IMR-90 (cell line): Measurements from ENCODE around the gene FGF3. TPM values are rescaled to one million over a fixed set of nuclear protein-coding genes. Genes with fewer than 3 reads are reported as not detected.

Experiments used
- ATAC-seq: fragments of 200-7000 bp; cut with Tn5 transposase; 2 replicates; pipeline ENCODE4 v1.9.1; 2020; ENCODE audit warnings: low read depth, mild to moderate bottlenecking, moderate library complexity
- BruUV-seq: library from RNA; stranded (reverse); fragments of 400-500 nt; replicated peaks from 2 replicates; lab custom pipeline; 2021; lab: Mats Ljungman, UMichigan
- CTCF ChIA-PET: fragments of 300-600 bp; formaldehyde crosslinking; extraction: SDS; loops from one replicate; lab custom pipeline; 2021; ENCODE audit warnings: antibody characterized with exemption; lab: Yijun Ruan, JAX
- POLR2A ChIA-PET: fragments of 300-600 bp; sonication (Branson Sonifier 250); formaldehyde crosslinking; loops from one replicate; lab custom pipeline; 2022; ENCODE audit warnings: antibody characterized with exemption; ENCODE audit not compliant: unreplicated experiment; lab: Charles Lee
- DNase-seq: peaks from one replicate; pipeline ENCODE4 v3.0.0; 2013
- H2AFZ ChIP-seq: replicated peaks from 2 replicates; pipeline ENCODE3; 2013; ENCODE audit warnings: low read length, mild to moderate bottlenecking; ENCODE audit not compliant: poor library complexity
- H2AK5ac ChIP-seq: 2 replicates; pipeline ENCODE4 v1.6.1; 2013; ENCODE audit warnings: low read depth, low read length, inconsistent platforms
- H2AK9ac ChIP-seq: replicated peaks from 2 replicates; pipeline ENCODE3; 2013; ENCODE audit warnings: mild to moderate bottlenecking, low read depth, low read length, moderate library complexity; ENCODE audit not compliant: poor library complexity
- H2BK120ac ChIP-seq: 2 replicates; pipeline ENCODE4 v1.6.1; 2013; ENCODE audit warnings: low read depth, low read length, inconsistent platforms
- H2BK15ac ChIP-seq: 3 replicates; pipeline ENCODE4 v1.6.1; 2013; ENCODE audit warnings: low read depth, low read length, inconsistent platforms
- H2BK20ac ChIP-seq: 2 replicates; pipeline ENCODE4 v1.6.1; 2013; ENCODE audit warnings: low read depth, mild to moderate bottlenecking, inconsistent platforms, low read length, moderate library complexity
- H2BK5ac ChIP-seq: 2 replicates; pipeline ENCODE4 v1.6.1; 2013; ENCODE audit warnings: mild to moderate bottlenecking, low read depth, low read length, inconsistent platforms; ENCODE audit not compliant: poor library complexity, severe bottlenecking
- H3K14ac ChIP-seq: replicated peaks from 2 replicates; pipeline ENCODE4 v1.6.1; 2013; ENCODE audit warnings: low read depth, low read length, inconsistent platforms
- H3K18ac ChIP-seq: 2 replicates; pipeline ENCODE4 v1.6.1; 2013; ENCODE audit warnings: low read depth, low read length, control low read depth
- H3K23ac ChIP-seq: 2 replicates; pipeline ENCODE4 v1.6.1; 2013; ENCODE audit warnings: low read depth, low read length, inconsistent platforms
- H3K27ac ChIP-seq: 2 replicates; pipeline ENCODE4 v1.5.1; 2013; ENCODE audit warnings: mild to moderate bottlenecking, control low read depth, low read length; ENCODE audit not compliant: insufficient read depth
- H3K27me3 ChIP-seq: 2 replicates; pipeline ENCODE4 v1.6.1; 2013; ENCODE audit warnings: low read length; ENCODE audit not compliant: control insufficient read depth, insufficient read depth
- H3K36me3 ChIP-seq: 2 replicates; pipeline ENCODE4 v1.6.1; 2013; ENCODE audit warnings: low read length, mixed read lengths; ENCODE audit not compliant: control insufficient read depth, insufficient read depth
- H3K4ac ChIP-seq: 2 replicates; pipeline ENCODE4 v1.6.1; 2013; ENCODE audit warnings: low read depth, low read length, inconsistent platforms
- H3K4me1 ChIP-seq: 2 replicates; pipeline ENCODE4 v1.6.1; 2013; ENCODE audit warnings: low read length, mixed read lengths; ENCODE audit not compliant: control insufficient read depth, insufficient read depth
- H3K4me2 ChIP-seq: 2 replicates; pipeline ENCODE4 v1.6.1; 2013; ENCODE audit warnings: low read depth, mild to moderate bottlenecking, control low read depth, low read length, moderate library complexity
- H3K4me3 ChIP-seq: 2 replicates; pipeline ENCODE4 v1.5.1; 2013; ENCODE audit warnings: low read depth, mild to moderate bottlenecking, control low read depth, low read length, moderate library complexity; ENCODE audit not compliant: insufficient read depth
- H3K56ac ChIP-seq: 2 replicates; pipeline ENCODE4 v1.6.1; 2013; ENCODE audit warnings: low read length, inconsistent platforms; ENCODE audit not compliant: insufficient read depth; ENCODE audit errors: extremely low read depth
- H3K79me1 ChIP-seq, 2 experiments: 2 replicates each; pipeline ENCODE4 v1.6.1; 2013; ENCODE audit warnings: low read length in 2 of 2, inconsistent platforms in 1 of 2, low read depth in 1 of 2
- H3K9ac ChIP-seq: 2 replicates; pipeline ENCODE4 v1.6.1; 2013; ENCODE audit warnings: low read depth, low read length, control low read depth
- H3K9me1 ChIP-seq: 2 replicates; pipeline ENCODE4 v1.6.1; 2013; ENCODE audit warnings: low read length, inconsistent platforms; ENCODE audit not compliant: insufficient read depth
- H3K9me3 ChIP-seq: 2 replicates; pipeline ENCODE4 v1.6.1; 2013; ENCODE audit warnings: low read length; ENCODE audit not compliant: control insufficient read depth, insufficient read depth
- H4K20me1 ChIP-seq: 2 replicates; pipeline ENCODE4 v1.6.1; 2013; ENCODE audit warnings: low read length, inconsistent platforms; ENCODE audit not compliant: insufficient read depth
- H4K5ac ChIP-seq: 2 replicates; pipeline ENCODE4 v1.6.1; 2013; ENCODE audit warnings: mild to moderate bottlenecking, low read depth, low read length, control low read depth
- H4K8ac ChIP-seq, 2 experiments: 2 replicates each; pipeline ENCODE4 v1.6.1; 2013; ENCODE audit warnings: low read depth in 2 of 2, low read length in 2 of 2, control low read depth in 1 of 2, inconsistent platforms in 1 of 2
- H4K91ac ChIP-seq: 2 replicates; pipeline ENCODE4 v1.6.1; 2013; ENCODE audit warnings: low read depth, low read length, inconsistent platforms; ENCODE audit not compliant: insufficient read depth
- BHLHE40 ChIP-seq: fragments of 150-350 bp; IDR thresholded peaks from 2 replicates; pipeline ENCODE4 v1.6.1; 2016; ENCODE audit warnings: mild to moderate bottlenecking, low read depth, low read length
- CEBPB ChIP-seq: IDR thresholded peaks from 2 replicates; pipeline ENCODE4 v1.6.1; 2012; ENCODE audit warnings: low read depth, low read length, improper control_type of control experiment
- CHD1 ChIP-seq: IDR thresholded peaks from 2 replicates; pipeline ENCODE4 v1.6.1; 2012; ENCODE audit warnings: low read depth, low read length, improper control_type of control experiment
- ELK1 ChIP-seq: fragments of 150-350 bp; IDR thresholded peaks from 2 replicates; pipeline ENCODE4 v1.6.1; 2016; ENCODE audit warnings: low read depth, mild to moderate bottlenecking, low read length, moderate library complexity, borderline replicate concordance
- FOS ChIP-seq: fragments of 150-350 bp; IDR thresholded peaks from 2 replicates; pipeline ENCODE4 v1.6.1; 2016; ENCODE audit warnings: low read depth, low read length
- MAFK ChIP-seq: IDR thresholded peaks from 2 replicates; pipeline ENCODE4 v1.6.1; 2012; ENCODE audit warnings: low read depth, low read length, improper control_type of control experiment
- MAZ ChIP-seq: IDR thresholded peaks from 2 replicates; pipeline ENCODE4 v1.6.1; 2012; ENCODE audit warnings: low read depth, mild to moderate bottlenecking, low read length, improper control_type of control experiment, moderate library complexity, borderline replicate concordance
- MXI1 ChIP-seq: IDR thresholded peaks from 2 replicates; pipeline ENCODE4 v1.6.1; 2012; ENCODE audit warnings: low read depth, mild to moderate bottlenecking, low read length, moderate library complexity, borderline replicate concordance
- NFE2L2 ChIP-seq: fragments of 150-350 bp; IDR thresholded peaks from 2 replicates; pipeline ENCODE4 v1.6.1; 2016; ENCODE audit warnings: low read depth, mild to moderate bottlenecking, low read length
- POLR2A ChIP-seq: IDR thresholded peaks from 2 replicates; pipeline ENCODE4 v1.6.1; 2012; ENCODE audit warnings: mild to moderate bottlenecking, low read depth, low read length
- RAD21 ChIP-seq: IDR thresholded peaks from 2 replicates; pipeline ENCODE4 v1.6.1; 2012; ENCODE audit warnings: low read length, improper control_type of control experiment
- RCOR1 ChIP-seq: IDR thresholded peaks from 2 replicates; pipeline ENCODE4 v1.6.1; 2012; ENCODE audit warnings: mild to moderate bottlenecking, low read length, improper control_type of control experiment; ENCODE audit not compliant: insufficient replicate concordance
- RFX5 ChIP-seq: IDR thresholded peaks from 2 replicates; pipeline ENCODE4 v1.8.0; 2012; ENCODE audit warnings: low read depth, mild to moderate bottlenecking, low read length, moderate library complexity
- SMC3 ChIP-seq: fragments of 150-350 bp; IDR thresholded peaks from 2 replicates; pipeline ENCODE4 v1.6.1; 2016; ENCODE audit warnings: low read depth, mild to moderate bottlenecking, antibody characterized with exemption, low read length, moderate library complexity
- USF2 ChIP-seq: fragments of 150-350 bp; IDR thresholded peaks from 2 replicates; pipeline ENCODE4 v1.6.1; 2017; ENCODE audit warnings: mild to moderate bottlenecking, antibody characterized with exemption, low read length, low read depth
- WGBS, 2 experiments: methylation state at CpG; one replicate each; pipeline versions ENCODE4 v1.1.5 to v1.1.7; 2013; ENCODE audit warnings: missing lambda C conversion rate in 2 of 2; ENCODE audit not compliant: insufficient read length in 1 of 2; ENCODE audit errors: extremely low coverage in 2 of 2; 5-methylcytosine and 5-hydroxymethylcytosine counted together
- dilution Hi-C: fragments of 300-500 bp; cut with HindIII; formaldehyde crosslinking; loops from one replicate; pipeline ENCODE4 v1.14.3; 2018; ENCODE audit warnings: low sequenced_read_pairs; ENCODE audit not compliant: unreplicated experiment
- in situ Hi-C: fragments of 300-500 bp; cut with MboI; formaldehyde crosslinking; loops from 3 replicates; pipeline ENCODE4 v1.14.3; 2019; ENCODE audit warnings: low sequenced_read_pairs, inconsistent platforms, mixed read lengths
- intact Hi-C: fragments of 100-400 bp; cut with micrococcal nuclease; formaldehyde crosslinking; loops from 2 replicates; pipeline ENCODE4 v1.10.0; 2022
- polyA plus RNA-seq, 3 experiments: library from polyadenylated mRNA; depleted of rRNA; stranded (reverse); fragments of >200 nt; gene quantifications; 2 replicates each; pipeline ENCODE4 v1.2.3, GENCODE V29; 2012; ENCODE audit warnings: low replicate concordance in 1 of 3
- total RNA-seq: library from RNA; depleted of rRNA; stranded (reverse); fragments of >200 nt; gene quantifications from 2 replicates; pipeline ENCODE4 v1.2.3, GENCODE V29; 2012
- TF ChIP-seq, protein P1 (sequence below): conservative IDR thresholded peaks from 2 replicates; pipeline ENCODE4 v1.5.1; 2012; ENCODE audit warnings: mild to moderate bottlenecking, low read depth, low read length, improper control_type of control experiment

FGF3 gene
- total and polyA plus RNA-seq, 2 of the 4 experiments (the other 2 are of a cell fraction): not detected

DNA sequence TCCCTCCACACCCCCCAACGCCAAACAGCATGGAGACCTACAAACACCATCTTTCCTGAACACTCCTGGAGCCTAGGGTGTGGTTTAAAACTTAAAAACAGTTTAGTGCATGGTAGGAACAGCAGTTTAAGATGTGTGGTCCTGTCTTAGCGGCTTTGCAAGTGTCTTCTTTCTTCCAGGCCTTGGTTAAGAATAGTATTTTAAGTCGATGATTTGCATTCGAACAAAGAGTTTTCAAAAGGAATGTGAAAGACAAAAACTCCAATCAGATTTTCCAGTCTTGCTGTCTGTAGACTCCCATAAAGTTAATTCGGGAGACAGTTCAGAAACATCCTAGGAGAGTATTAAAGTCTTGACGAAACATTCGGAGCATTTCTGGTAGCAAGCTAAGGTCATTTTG is 47.8 kb downstream of the FGF3 start:
- H2BK20ac ChIP-seq: no peak overlapping the region
- H4K5ac ChIP-seq: no peak overlapping the region
- no peak overlapping the region for H3K4me2 ChIP-seq
- H3K4ac ChIP-seq: no peak overlapping the region
- H3K27ac ChIP-seq: no peak overlapping the region
- no peak overlapping the region for H2BK5ac ChIP-seq
- in situ Hi-C loops: no loop called here
- no peak overlapping the region for H2BK15ac ChIP-seq
- no peak overlapping the region for H3K56ac ChIP-seq
- no peak overlapping the region for H2AK9ac ChIP-seq
- WGBS, 2 experiments: no CpG with 5 or more reads among the region's 7 CpGs
- BruUV-seq: no TSS peak
- CTCF ChIA-PET: no interaction called here
- H3K36me3 ChIP-seq: no peaks in the 10 kb centered on the region
- no peaks in the 10 kb centered on the region for H3K9me1 ChIP-seq
- no peak overlapping the region for H3K14ac ChIP-seq
- no peak overlapping the region for H3K9ac ChIP-seq
- H3K27me3 ChIP-seq: peaks cover 85% of the 10 kb centered on the region
- intact Hi-C loops: no loop called here
- no peak for DNase-seq
- H3K23ac ChIP-seq: no peak overlapping the region
- POLR2A ChIA-PET: no interaction called here
- TF ChIP-seq SMC3: no peak
- no peak for TF ChIP-seq MAFK
- no peak for TF ChIP-seq POLR2A
- TF ChIP-seq MXI1: no peak
- TF ChIP-seq MAZ: no peak
- TF ChIP-seq, protein P1, sequence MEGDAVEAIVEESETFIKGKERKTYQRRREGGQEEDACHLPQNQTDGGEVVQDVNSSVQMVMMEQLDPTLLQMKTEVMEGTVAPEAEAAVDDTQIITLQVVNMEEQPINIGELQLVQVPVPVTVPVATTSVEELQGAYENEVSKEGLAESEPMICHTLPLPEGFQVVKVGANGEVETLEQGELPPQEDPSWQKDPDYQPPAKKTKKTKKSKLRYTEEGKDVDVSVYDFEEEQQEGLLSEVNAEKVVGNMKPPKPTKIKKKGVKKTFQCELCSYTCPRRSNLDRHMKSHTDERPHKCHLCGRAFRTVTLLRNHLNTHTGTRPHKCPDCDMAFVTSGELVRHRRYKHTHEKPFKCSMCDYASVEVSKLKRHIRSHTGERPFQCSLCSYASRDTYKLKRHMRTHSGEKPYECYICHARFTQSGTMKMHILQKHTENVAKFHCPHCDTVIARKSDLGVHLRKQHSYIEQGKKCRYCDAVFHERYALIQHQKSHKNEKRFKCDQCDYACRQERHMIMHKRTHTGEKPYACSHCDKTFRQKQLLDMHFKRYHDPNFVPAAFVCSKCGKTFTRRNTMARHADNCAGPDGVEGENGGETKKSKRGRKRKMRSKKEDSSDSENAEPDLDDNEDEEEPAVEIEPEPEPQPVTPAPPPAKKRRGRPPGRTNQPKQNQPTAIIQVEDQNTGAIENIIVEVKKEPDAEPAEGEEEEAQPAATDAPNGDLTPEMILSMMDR: no peak
- no peak for TF ChIP-seq BHLHE40
- TF ChIP-seq RCOR1: no peak
- TF ChIP-seq USF2: no peak
- no peak for TF ChIP-seq CEBPB
- no peak for TF ChIP-seq CHD1
- no peak for TF ChIP-seq NFE2L2
- no peak for TF ChIP-seq ELK1
- TF ChIP-seq FOS: no peak
- TF ChIP-seq RFX5: no peak
- TF ChIP-seq RAD21: no peak
- no peak overlapping the region for H3K4me3 ChIP-seq
- H3K18ac ChIP-seq: no peak overlapping the region
- dilution Hi-C loops: no loop called here
- no peak overlapping the region for H2BK120ac ChIP-seq
- peaks cover 9% of the 10 kb centered on the region for H3K9me3 ChIP-seq
- no peak overlapping the region for H2AK5ac ChIP-seq
- H4K20me1 ChIP-seq: no peaks in the 10 kb centered on the region; the same call in 1 of the 2 replicates
- no peak overlapping the region for H4K8ac ChIP-seq
- H3K79me1 ChIP-seq: no peaks in the 10 kb centered on the region
- H3K4me1 ChIP-seq: no peaks in the 10 kb centered on the region
- no peak overlapping the region for H2AFZ ChIP-seq
- no peak overlapping the region for H4K91ac ChIP-seq
- ATAC-seq: no peak
